Measurements from ENCODE around the gene PPP1R9B.

PPP1R9B gene, protein sequence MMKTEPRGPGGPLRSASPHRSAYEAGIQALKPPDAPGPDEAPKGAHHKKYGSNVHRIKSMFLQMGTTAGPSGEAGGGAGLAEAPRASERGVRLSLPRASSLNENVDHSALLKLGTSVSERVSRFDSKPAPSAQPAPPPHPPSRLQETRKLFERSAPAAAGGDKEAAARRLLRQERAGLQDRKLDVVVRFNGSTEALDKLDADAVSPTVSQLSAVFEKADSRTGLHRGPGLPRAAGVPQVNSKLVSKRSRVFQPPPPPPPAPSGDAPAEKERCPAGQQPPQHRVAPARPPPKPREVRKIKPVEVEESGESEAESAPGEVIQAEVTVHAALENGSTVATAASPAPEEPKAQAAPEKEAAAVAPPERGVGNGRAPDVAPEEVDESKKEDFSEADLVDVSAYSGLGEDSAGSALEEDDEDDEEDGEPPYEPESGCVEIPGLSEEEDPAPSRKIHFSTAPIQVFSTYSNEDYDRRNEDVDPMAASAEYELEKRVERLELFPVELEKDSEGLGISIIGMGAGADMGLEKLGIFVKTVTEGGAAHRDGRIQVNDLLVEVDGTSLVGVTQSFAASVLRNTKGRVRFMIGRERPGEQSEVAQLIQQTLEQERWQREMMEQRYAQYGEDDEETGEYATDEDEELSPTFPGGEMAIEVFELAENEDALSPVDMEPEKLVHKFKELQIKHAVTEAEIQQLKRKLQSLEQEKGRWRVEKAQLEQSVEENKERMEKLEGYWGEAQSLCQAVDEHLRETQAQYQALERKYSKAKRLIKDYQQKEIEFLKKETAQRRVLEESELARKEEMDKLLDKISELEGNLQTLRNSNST

DNA sequence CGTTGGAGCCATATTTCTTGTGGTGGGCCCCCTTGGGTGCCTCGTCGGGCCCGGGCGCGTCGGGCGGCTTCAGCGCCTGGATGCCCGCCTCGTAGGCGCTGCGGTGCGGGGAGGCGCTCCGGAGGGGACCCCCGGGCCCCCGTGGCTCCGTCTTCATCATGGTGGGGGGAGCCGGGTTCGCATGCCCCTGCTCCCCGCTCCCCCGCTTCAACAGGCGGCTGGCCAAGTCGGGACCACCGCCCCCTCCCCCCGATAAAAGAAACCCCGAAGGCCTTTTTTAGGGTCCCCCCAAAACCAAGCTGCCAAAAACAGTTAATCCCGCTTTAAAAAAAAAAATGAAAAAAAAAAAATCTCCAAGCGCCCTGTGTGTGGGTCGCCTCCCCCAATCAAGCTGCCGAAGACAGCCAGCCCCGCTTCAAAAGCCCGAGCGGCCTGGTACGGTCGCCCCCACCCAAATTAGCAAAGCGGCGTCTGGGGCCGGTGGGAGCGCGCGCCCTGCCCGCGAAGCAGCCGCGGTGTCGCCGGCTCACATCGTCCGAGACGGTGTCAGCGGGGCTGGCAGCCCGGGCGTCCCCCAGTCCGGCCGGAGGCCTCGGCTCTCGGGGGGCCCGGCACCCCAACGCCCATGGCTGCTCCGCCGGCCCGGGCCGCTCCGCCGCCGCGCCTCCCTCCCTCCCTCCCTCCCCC is at the start of gene PPP1R9B:
PPP1R9B (minus strand) TSS at position 324 of the 687 bp plus-strand sequence; CDS start at position 160, 164 bp downstream.
- Histone ChIP-seq H3K4me3 (ENCODE audit: low read depth in 1 of 2, low read length in 2 of 2) (peak within 1 kb of the TSS; percentile 82 to 88), H3K4me1 (ENCODE audit: control insufficient read depth in 1 of 2, insufficient read depth in 2 of 2, low read length in 2 of 2) (peaks cover 38 to 70% of the 10 kb centered on the region in 2 donors), H3K27ac (ENCODE audit: low read length) (peak within 1 kb of the TSS; percentile 93), H3K9me3 (ENCODE audit: control insufficient read depth in 1 of 2, low read length in 2 of 2) (no peaks in the 10 kb centered on the region), H3K36me3 (ENCODE audit: control insufficient read depth in 1 of 2, insufficient read depth in 2 of 2, low read length in 2 of 2) (no peaks in the 10 kb centered on the region), H3K27me3 (ENCODE audit: low read depth, low read length) (no peaks in the 10 kb centered on the region)

DNA sequence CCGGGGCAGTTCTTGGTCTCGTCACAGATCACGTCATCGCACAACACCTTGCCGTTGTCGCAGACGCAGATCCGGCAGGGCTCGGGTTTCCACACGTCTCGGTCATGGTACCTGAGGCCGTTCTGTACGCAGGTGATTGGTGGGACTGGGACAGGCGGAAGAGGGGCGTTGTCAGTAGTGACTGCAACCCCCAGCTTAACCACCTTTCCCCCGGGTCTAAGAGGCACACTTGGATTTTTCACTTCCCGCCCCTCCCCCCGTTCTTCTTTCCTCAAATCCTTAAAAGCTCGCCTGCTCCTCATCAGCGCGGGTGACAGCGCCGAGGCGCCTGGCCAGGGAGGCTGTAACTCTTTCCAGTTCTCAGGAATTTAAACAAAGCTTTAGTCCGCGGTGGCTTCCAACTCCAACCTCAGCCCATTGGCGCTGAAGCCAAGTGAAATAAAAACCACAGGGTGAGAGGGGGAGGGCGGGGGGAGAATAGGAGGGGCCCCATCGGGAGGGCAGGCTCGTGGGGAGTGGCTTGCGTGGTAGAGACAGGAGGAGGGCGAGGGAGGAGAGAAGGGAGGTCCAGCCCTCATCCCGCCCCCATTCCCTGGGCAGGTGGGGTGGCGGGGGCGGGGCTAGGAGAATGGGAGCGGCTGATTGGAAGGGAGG is 49.5 kb upstream of the PPP1R9B start:
- peak overlapping the region; percentile 69 to 82 for H3K4me3 ChIP-seq (ENCODE audit: low read depth in 1 of 2, low read length in 2 of 2)

DNA sequence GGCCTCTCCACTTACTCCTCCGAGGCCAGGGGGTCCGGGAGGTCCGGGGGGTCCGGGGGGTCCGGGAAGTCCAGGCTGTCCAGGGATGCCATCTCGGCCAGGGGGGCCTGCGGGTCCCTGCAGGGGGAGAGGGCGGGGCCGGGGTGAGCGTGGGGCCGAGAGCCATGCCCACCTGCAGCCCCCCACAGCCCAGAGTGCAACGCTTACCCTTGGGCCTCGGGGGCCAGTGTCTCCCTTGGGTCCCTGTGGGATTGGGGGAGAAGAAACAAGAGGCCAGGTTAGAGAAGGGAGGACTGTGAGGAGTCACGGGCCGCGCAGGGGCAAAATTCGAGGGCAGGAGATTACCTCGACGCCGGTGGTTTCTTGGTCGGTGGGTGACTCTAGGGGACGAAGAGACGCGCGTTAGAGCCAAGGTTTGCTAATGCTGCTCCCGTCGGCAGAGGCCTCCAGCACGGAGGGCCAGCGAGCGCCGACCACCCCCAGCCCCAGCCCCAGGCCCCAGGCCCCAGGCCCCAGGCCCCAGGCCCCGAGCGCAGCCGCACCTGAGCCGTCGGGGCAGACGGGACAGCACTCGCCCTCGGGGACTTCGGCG is 48.8 kb upstream of the PPP1R9B start:
- H3K27me3 ChIP-seq (ENCODE audit: low read depth, low read length), result peaks cover 8% of the 10 kb centered on the region
- peak overlapping the region; percentile 69 to 82 for H3K4me3 ChIP-seq (ENCODE audit: low read depth in 1 of 2, low read length in 2 of 2)
- no peak overlapping the region for H3K27ac ChIP-seq (ENCODE audit: low read length)
- H3K4me1 ChIP-seq (ENCODE audit: control insufficient read depth in 1 of 2, insufficient read depth in 2 of 2, low read length in 2 of 2), result peaks cover 14 to 55% of the 10 kb centered on the region in 2 donors
- H3K9me3 ChIP-seq (ENCODE audit: control insufficient read depth in 1 of 2, low read length in 2 of 2), result no peaks in the 10 kb centered on the region
- peaks cover 35 to 49% of the 10 kb centered on the region in 2 donors for H3K36me3 ChIP-seq (ENCODE audit: control insufficient read depth in 1 of 2, insufficient read depth in 2 of 2, low read length in 2 of 2)

More for the DNA sequence above, 49.5 kb upstream of the PPP1R9B start:
- H3K36me3 ChIP-seq (ENCODE audit: control insufficient read depth in 1 of 2, insufficient read depth in 2 of 2, low read length in 2 of 2), result peaks cover 32 to 42% of the 10 kb centered on the region in 2 donors
- no peaks in the 10 kb centered on the region for H3K9me3 ChIP-seq (ENCODE audit: control insufficient read depth in 1 of 2, low read length in 2 of 2)
- peaks cover 8% of the 10 kb centered on the region for H3K27me3 ChIP-seq (ENCODE audit: low read depth, low read length)
- peak overlapping the region; percentile 51 for H3K27ac ChIP-seq (ENCODE audit: low read length)
- H3K4me1 ChIP-seq (ENCODE audit: control insufficient read depth in 1 of 2, insufficient read depth in 2 of 2, low read length in 2 of 2), result peaks cover 14 to 59% of the 10 kb centered on the region in 2 donors

DNA sequence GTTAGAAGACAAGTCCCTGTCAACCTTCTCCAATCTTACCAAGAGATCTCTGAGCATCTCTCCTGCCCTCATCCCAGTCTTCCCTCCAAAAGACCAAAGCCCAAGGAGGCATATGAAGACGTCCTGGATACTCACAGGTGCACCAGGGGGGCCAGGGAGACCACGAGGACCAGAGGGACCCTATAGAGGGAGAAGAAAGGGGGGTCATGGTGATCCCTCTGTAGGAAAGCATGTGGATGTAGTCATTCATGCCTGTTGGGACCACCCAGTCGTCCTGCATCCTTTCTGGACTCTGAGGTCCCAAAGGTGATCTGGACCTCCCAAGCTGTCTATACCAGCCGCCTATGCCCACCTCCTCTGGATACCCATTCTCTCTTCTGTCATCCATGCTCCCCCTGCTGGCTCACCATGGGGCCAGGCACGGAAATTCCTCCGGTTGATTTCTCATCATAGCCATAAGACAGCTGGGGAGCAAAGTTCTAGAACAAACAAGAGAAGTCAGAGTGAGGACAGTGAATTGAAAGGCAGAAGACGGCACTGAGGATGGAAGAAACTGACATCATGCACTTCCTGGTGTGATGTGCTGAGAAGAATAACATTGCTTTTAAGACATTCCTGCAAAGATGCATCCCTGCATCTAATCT is 47.7 kb upstream of the PPP1R9B start:
- H3K4me3 ChIP-seq (ENCODE audit: low read depth in 1 of 2, low read length in 2 of 2), result peak overlapping the region in 1 of 2 donors; percentile 13
- peaks cover 8% of the 10 kb centered on the region for H3K27me3 ChIP-seq (ENCODE audit: low read depth, low read length)
- H3K36me3 ChIP-seq (ENCODE audit: control insufficient read depth in 1 of 2, insufficient read depth in 2 of 2, low read length in 2 of 2), result peaks cover 39 to 58% of the 10 kb centered on the region in 2 donors
- H3K9me3 ChIP-seq (ENCODE audit: control insufficient read depth in 1 of 2, low read length in 2 of 2), result no peaks in the 10 kb centered on the region
- peaks cover 14 to 61% of the 10 kb centered on the region in 2 donors for H3K4me1 ChIP-seq (ENCODE audit: control insufficient read depth in 1 of 2, insufficient read depth in 2 of 2, low read length in 2 of 2)
- peak overlapping the region; percentile 72 for H3K27ac ChIP-seq (ENCODE audit: low read length)

DNA sequence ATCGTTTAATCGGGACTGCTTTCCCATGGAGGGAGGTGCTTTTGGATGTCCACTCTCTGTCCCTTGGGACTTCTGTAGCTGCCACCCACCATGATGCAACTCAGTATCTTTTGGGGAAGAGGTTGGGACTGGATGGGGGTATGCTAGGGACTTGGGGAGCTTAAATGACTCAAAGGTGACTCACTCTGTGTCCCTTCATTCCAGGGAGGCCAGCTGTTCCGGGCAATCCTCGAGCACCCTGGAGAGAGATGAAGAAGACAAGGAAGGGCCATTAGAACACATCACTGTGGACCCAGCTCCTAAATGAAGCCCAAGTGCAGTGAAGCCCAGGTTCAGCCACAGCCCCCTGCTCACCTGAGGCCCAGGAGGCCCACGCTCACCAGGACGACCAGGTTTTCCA is 46.3 kb upstream of the PPP1R9B start:
- no peak overlapping the region for H3K4me3 ChIP-seq (ENCODE audit: low read depth in 1 of 2, low read length in 2 of 2)
- H3K27ac ChIP-seq (ENCODE audit: low read length), result peak overlapping the region; percentile 72
- H3K4me1 ChIP-seq (ENCODE audit: control insufficient read depth in 1 of 2, insufficient read depth in 2 of 2, low read length in 2 of 2), result peaks cover 14 to 64% of the 10 kb centered on the region in 2 donors
- H3K36me3 ChIP-seq (ENCODE audit: control insufficient read depth in 1 of 2, insufficient read depth in 2 of 2, low read length in 2 of 2), result peaks cover 52 to 71% of the 10 kb centered on the region in 2 donors
- peaks cover 8% of the 10 kb centered on the region for H3K27me3 ChIP-seq (ENCODE audit: low read depth, low read length)
- H3K9me3 ChIP-seq (ENCODE audit: control insufficient read depth in 1 of 2, low read length in 2 of 2), result no peaks in the 10 kb centered on the region

DNA sequence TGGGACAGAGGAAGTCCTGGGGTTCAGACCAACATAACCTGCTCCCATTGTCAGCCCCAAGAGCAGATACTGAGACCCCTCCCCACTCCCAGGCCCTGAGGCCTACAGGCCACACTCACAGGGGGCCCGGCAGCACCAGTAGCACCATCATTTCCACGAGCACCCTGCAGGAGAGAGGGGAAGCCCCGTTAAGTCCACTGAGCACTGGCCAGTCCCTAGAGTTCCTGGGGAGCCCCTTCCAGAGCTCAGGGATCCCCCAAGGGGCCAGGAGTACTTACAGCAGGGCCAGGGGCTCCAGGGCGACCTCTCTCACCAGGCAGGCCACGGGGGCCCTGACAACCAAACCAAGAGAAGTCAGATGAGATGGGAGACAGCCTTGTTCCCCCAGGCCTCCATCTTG is 45.6 kb upstream of the PPP1R9B start:
- Histone ChIP-seq H3K4me1 (ENCODE audit: control insufficient read depth in 1 of 2, insufficient read depth in 2 of 2, low read length in 2 of 2) (peaks cover 14 to 60% of the 10 kb centered on the region in 2 donors), H3K4me3 (ENCODE audit: low read depth in 1 of 2, low read length in 2 of 2) (no peak overlapping the region), H3K36me3 (ENCODE audit: control insufficient read depth in 1 of 2, insufficient read depth in 2 of 2, low read length in 2 of 2) (peaks cover 57 to 76% of the 10 kb centered on the region in 2 donors)

DNA sequence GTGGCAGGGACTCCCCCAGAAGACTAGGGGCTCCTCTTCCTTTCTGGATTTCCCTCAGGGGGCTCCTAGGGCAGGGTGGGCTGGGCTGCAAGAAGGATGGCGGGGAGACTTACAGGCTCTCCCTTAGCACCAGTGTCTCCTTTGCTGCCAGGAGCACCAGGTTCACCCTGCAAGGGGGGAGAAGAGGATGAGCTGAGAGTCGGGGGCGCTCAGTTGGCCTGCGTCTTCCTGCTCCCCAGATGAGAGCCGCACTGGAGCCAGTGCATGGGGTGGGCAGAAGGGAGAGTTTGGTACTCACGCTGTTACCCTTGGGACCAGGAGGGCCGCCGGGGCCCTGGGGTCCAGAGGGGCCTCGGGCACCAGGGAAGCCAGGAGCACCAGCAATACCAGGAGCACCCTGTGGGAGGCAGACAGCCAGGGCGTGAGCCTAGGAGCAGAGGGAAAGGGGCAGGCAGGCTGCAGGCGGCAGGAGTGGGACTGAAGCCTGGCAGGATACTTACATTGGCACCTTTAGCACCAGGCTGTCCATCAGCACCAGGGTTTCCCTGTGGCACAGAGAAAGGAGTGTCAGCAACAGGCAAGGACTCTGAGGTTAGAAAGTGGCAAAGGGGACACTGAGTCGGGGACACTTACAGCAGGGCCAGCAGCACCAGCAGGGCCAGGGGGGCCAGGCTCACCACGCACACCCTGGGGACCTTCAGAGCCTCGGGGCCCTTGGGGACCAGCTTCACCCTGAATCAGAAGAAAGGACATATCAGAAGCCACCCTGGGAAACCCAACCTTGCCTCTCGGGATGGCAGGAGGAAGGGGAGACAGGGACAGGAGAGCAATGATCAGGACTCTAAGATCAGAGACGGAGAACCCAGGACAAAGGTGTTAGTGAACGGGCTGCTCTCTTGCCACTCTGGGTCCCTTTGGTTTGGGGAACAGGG is 44.7 kb upstream of the PPP1R9B start:
- Histone ChIP-seq H3K4me3 (ENCODE audit: low read depth in 1 of 2, low read length in 2 of 2) (no peak overlapping the region), H3K36me3 (ENCODE audit: control insufficient read depth in 1 of 2, insufficient read depth in 2 of 2, low read length in 2 of 2) (peaks cover 62 to 83% of the 10 kb centered on the region in 2 donors), H3K4me1 (ENCODE audit: control insufficient read depth in 1 of 2, insufficient read depth in 2 of 2, low read length in 2 of 2) (peaks cover 14 to 60% of the 10 kb centered on the region in 2 donors), H3K27ac (ENCODE audit: low read length) (no peak overlapping the region), H3K9me3 (ENCODE audit: control insufficient read depth in 1 of 2, low read length in 2 of 2) (no peaks in the 10 kb centered on the region), H3K27me3 (ENCODE audit: low read depth, low read length) (no peaks in the 10 kb centered on the region)

More for the DNA sequence above, 45.6 kb upstream of the PPP1R9B start:
- Histone ChIP-seq H3K27ac (ENCODE audit: low read length) (peak overlapping the region; percentile 30), H3K27me3 (ENCODE audit: low read depth, low read length) (peaks cover 2% of the 10 kb centered on the region), H3K9me3 (ENCODE audit: control insufficient read depth in 1 of 2, low read length in 2 of 2) (no peaks in the 10 kb centered on the region)

DNA sequence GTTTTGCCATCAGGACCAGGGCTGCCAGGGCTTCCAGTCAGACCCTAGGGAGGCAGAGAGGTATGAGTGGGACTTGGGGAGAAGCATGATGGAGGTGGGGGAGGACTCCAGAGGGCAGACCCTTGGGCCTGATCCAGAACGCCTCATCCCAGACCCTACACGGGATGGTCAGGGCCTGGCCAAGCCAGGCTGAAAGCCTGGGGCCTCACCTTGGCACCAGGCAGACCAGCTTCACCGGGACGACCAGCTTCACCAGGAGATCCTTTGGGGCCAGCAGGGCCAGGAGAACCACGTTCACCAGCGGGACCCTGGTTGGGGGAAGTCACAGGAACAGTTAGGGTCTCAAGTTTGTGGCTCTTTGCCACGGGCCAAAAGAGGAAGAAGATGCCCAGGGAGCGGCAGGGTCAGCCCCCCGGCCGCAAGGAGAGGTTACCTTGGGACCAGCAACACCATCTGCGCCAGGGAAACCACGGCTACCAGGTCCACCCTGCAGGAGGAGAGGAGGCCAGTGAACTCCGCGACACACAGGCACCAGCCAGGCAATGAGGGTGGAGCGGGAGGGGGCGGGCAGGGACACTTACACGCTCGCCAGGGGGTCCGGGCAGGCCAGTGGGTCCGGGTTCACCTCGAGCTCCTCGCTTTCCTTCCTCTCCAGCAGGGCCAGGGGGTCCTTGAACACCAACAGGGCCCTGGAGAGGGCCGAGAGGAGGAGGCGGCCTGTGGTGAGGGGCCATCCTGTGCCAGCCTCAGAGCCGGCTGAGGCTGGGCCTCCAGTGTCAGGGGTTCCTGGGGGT is 43.9 kb upstream of the PPP1R9B start:
- no peaks in the 10 kb centered on the region for H3K27me3 ChIP-seq (ENCODE audit: low read depth, low read length)
- peaks cover 64 to 92% of the 10 kb centered on the region in 2 donors for H3K36me3 ChIP-seq (ENCODE audit: control insufficient read depth in 1 of 2, insufficient read depth in 2 of 2, low read length in 2 of 2)
- no peak overlapping the region for H3K27ac ChIP-seq (ENCODE audit: low read length)
- no peak overlapping the region for H3K4me3 ChIP-seq (ENCODE audit: low read depth in 1 of 2, low read length in 2 of 2)
- peaks cover 14 to 58% of the 10 kb centered on the region in 2 donors for H3K4me1 ChIP-seq (ENCODE audit: control insufficient read depth in 1 of 2, insufficient read depth in 2 of 2, low read length in 2 of 2)
- H3K9me3 ChIP-seq (ENCODE audit: control insufficient read depth in 1 of 2, low read length in 2 of 2), result no peaks in the 10 kb centered on the region
